Measurements from ENCODE around the gene USP31.

DNA sequence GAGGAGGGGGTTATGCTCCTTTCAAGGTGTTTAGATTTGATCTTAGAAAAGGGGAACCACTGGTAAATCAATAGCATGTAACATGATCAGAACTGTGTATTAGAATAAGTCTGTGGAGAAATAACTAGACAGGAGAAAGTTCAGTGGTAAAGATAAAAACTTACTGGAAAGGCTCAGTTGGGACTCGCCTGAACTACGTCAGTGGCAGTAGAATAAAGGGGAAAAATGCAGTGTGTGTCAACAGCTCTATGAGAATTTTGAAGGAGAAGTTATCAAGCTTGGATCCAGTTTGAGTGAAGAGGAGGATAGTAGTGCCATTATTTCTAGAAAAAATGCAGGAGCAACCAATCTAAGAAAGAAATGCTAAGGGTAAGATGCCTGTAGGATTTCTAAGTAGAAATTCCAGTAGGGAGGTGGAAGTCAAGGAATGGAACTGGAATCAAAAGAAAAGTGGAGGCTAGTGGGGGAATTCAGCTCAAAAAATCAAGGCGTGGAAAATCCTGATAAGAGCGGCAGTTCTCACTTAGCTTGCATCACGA, 48.2 kb downstream of the USP31 start:
- TF ChIP-seq POLR2A (IDR thresholded peaks at IDR 0.05) (no peak), POLR2AphosphoS5 (IDR thresholded peaks at IDR 0.05) (no peak)
- TF ChIP-seq, protein P1, sequence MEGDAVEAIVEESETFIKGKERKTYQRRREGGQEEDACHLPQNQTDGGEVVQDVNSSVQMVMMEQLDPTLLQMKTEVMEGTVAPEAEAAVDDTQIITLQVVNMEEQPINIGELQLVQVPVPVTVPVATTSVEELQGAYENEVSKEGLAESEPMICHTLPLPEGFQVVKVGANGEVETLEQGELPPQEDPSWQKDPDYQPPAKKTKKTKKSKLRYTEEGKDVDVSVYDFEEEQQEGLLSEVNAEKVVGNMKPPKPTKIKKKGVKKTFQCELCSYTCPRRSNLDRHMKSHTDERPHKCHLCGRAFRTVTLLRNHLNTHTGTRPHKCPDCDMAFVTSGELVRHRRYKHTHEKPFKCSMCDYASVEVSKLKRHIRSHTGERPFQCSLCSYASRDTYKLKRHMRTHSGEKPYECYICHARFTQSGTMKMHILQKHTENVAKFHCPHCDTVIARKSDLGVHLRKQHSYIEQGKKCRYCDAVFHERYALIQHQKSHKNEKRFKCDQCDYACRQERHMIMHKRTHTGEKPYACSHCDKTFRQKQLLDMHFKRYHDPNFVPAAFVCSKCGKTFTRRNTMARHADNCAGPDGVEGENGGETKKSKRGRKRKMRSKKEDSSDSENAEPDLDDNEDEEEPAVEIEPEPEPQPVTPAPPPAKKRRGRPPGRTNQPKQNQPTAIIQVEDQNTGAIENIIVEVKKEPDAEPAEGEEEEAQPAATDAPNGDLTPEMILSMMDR (IDR thresholded peaks at IDR 0.05): no peak
